Measurements from ENCODE around the gene TULP4.
"Not testable (repeated sequence)": the region's sequence is repeated elsewhere in the genome, so short reads cannot be mapped to it uniquely, and the experiment has no call there.

Gene TULP4

GRCh38 chr6:158349505-158350275, 37.4 kb downstream of the TULP4 start:
- DNase-seq: not testable (repeated sequence)

GRCh38 chr6:158350731-158351130, 38.5 kb downstream of the TULP4 start:
- DNase-seq; intact Hi-C loops (cut with DNase I): not testable (repeated sequence)

More at GRCh38 chr6:158349505-158350275, 37.4 kb downstream of the TULP4 start:
- intact Hi-C loops (cut with DNase I): not testable (repeated sequence)

DNA sequence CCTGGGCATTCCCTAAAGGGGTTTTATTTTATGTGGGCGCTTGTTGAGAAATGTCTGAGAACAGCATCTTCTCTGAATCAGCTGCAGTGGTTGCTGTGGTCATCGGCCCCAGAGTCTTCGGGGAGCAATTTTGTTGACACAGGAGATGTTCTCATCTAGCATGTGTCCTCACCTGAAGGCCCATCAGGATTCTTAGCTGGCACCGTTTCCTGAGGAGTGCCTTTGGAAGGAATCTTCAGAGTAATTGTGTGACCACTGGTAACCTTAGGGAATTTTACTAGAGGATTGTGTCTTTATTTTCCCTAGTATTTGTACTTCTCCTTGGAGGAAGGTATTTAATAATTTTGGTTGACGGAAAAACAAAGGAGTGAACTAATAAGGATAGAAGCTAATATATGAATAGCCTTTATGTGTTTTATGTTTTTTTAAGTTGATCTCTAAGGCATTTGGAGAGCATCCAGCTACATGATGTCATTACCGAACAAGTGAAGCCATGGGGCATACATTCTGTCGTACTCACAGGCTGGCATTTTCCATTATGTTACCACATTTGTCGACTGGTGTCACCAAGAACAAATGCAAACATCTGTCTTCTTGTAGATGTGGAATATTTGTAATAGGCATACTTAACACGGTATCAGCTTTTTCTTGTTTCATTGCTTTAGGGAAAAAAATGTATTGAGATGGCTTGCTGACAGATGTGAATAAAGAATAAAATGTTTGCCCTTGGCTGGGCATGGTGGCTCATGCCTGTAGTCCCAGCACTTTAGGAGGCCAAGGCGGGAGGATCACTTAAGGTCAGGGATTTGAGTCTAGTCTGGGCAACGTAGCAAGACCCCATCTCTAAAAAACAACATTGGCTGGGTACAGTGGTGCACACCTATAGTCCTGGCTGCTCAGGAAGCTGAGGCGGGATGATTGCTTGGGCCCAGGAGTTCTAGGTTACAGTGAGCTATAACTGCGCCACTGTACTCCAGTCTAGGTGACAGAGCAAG, 41.9 kb downstream of the TULP4 start:
- intact Hi-C loops (cut with DNase I): no loop called here
- no peak for DNase-seq

GRCh38 chr6:158356586-158357546, 44.6 kb downstream of the TULP4 start:
- no peak for DNase-seq

DNA sequence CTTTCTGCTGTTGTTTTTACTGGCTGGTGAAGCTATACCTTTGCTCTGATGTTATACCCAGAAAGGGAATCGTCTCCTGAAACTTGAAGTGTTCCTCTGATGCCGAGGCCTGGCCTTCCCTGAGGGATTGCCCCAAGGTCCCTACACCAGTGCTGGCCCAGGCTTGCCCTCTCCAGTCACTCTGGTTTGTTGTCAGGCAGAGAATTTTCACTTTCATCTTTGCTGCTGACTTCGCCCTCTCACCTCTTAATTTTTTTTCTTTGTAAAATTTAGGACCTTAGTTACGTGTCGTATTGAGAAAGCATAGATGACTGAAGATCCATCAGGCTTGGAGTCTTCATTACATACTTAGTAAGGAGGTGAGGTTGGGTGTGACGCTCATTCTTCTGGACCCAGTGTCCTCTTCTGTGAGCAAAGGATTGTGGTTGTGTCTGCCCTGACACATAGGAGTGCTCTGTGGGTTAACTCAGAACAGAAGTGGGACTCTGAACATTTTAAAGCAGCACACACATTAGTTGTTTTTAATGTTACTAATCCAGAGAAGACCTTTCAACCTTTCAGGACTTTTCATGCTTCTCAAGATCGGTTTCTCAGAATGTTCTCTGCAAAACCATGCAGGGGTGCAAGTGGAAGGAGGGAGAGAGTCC, 45.4 kb downstream of the TULP4 start:
- DNase-seq: no peak
- intact Hi-C loops (cut with DNase I): no loop called here

More at GRCh38 chr6:158356586-158357546, 44.6 kb downstream of the TULP4 start:
- intact Hi-C loops (cut with DNase I): no loop called here

DNA sequence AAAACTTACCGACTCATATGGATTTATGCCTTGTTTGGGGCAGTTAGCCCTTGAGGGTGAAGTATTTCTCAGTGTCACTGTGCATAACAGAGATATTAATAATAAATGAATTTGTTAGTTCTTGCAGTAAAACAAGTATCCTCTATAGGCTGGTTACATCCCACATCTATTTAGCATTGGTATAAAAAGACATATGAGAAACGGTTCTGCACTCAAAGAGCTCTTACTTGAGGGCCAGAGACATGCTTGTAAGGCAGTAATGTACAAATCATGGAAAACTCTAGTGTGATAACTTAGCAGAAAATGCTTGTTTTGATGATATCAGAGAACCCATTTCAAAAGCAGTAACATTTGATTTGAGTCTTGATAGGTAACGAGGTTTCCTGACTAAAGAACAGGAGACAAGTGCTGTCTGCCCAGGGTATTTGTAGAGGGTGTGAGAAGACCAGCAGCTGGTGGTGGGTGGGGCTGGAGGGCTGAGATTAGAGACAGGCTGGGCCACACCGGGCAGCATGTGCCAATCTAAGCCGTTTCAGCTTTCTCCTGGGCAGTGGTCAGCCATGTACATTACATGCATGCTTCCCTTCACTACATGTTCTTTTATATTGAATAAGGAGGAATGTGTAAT, 46.3 kb downstream of the TULP4 start:
- peak in 2 of 42 donors; percentile 47 to 60 for DNase-seq

DNA sequence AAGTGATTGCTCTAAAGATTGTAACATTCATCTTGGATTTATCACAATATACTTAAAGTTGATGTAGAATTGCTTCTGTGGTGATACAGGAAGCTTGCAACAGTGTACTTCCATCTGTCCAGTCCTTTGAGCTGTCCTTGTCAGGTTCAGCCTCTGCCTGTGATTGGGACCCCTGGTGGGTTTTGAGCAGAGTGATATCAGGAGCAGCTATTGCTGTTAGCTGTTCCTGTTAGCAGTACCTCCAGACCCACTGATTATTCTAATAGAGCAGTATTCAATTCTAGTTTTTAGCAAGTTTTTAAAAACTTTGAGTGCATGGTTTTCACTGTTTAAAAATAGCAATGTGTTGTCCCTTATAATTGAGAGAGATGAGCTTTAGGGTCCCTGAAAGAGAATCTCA, 48.8 kb downstream of the TULP4 start:
- intact Hi-C loops (cut with DNase I): no loop called here
- DNase-seq: no peak

More for the DNA sequence above, 46.3 kb downstream of the TULP4 start:
- intact Hi-C loops (cut with DNase I): no loop called here

DNA sequence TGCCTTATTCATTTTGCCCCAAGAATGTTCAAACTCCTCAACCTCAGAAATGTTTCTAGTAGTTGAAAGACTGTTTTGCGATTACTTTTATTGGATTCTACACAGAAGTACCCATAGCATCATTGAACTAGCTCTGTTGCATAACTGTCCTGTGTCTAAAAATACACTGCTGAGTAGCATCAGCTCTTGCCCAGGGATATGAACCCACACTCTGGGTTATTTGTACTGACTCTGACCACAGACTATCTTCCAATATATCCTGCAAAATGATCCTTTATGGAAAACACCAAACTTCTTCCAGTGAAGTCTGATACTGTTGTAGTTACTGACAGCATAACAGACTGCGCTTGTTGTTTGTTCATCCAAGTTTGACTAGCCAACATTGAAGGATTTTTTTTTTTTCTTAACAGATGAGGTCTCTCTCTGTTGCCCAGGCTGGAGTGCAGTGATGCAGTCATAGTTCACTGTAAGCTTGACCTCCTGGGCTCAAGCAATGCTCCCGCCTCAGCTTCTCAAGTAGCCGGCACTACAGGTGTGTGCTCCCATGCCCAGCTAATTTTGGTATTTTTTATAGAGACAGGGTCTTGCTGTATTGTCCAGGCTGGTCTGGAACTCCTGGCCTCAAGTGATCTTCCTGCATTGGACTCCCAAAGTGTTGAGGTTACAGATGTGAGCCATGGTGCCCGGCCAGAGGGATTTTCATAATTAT, 49.9 kb downstream of the TULP4 start:
- intact Hi-C loops (cut with DNase I): no loop called here
- DNase-seq: peak in 3 of 42 donors; percentile 16 to 50 (median 44)

GRCh38 chr6:158366363-158366762, 54.1 kb downstream of the TULP4 start:
- no peak for DNase-seq
- intact Hi-C loops (cut with DNase I): no loop called here

DNA sequence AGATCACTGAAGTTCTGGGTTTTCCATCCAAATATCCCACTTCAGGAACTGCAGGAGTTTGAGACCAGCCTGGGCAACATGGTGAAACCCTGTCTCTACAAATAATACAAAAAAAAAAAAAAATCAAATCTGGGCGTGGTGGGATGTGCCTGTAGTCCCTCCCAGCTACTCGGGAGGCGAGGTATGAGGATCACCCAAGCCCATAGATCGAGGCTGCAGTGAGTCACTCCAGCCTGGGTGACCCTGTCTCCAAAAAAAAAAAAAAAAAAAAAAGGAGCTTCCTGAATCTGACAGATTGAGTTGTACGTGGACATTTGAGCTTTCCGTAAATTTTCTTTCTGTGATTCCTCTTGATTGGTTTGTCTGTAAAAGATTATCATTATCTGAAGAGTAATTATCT, 55.6 kb downstream of the TULP4 start:
- DNase-seq: no peak
- intact Hi-C loops (cut with DNase I): no loop called here

DNA sequence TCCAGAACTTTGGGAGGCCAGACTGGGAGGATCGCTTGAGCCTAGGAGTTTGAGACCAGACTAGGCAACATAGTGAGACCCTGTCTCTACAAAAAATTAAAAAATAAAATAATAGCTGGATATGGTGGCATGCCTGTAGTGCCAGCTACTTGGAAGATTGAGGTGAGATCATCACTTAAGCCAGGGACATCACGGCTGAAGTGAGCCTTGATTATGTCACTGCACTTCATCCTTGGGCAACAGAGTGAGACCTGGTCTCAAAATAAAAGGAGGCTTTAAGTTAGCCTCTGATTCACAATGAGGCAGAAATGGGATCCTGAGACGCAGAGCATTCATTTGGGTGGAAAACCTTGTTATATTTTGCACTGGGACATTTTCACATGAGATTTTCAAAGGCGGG, 57.0 kb downstream of the TULP4 start:
- intact Hi-C loops (cut with DNase I): no loop called here
- no peak for DNase-seq

- DNase-seq: no peak
- intact Hi-C loops (cut with DNase I): no loop called here
Measured at GRCh38 chr6:158370805-158371204, 58.5 kb downstream of the TULP4 start.

- no peak for DNase-seq
- intact Hi-C loops (cut with DNase I): no loop called here
Measured at GRCh38 chr6:158371261-158371660, 59.0 kb downstream of the TULP4 start.

- no peak for DNase-seq
- intact Hi-C loops (cut with DNase I): no loop called here
Measured at GRCh38 chr6:158372574-158372973, 60.3 kb downstream of the TULP4 start.

GRCh38 chr6:158373214-158373613, 60.9 kb downstream of the TULP4 start:
- intact Hi-C loops (cut with DNase I): no loop called here
- DNase-seq: peak in 3 of 42 donors; percentile 27 to 56 (median 40)

- no peak for DNase-seq
- intact Hi-C loops (cut with DNase I): no loop called here
Measured at GRCh38 chr6:158374020-158374419, 61.8 kb downstream of the TULP4 start.

DNA sequence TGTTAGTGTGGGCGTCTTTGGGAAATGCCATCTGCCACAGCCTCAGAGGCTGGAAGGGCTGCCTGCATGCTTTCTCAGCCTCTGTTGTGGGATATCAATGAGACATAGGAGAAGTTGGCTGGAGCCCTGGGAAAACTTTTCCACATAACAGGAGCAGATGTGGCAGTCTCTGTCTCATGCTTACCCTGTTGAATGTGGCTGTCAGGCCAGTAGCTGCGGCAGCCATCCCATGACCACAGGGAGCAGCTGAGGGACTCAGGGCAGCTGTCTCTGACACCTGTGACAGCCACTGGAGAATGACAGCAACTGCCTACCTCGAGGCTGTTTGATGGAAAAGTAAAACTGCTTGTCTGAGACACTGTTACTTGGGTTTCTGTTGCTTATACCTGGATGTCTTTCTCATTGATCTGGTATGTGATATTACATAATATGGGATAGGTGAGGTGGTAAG, 64.4 kb downstream of the TULP4 start:
- intact Hi-C loops (cut with DNase I): no loop called here
- DNase-seq: peak in 26 of 42 donors; percentile 23 to 77 (median 40)
